HepG2 (cell line): Measurements from ENCODE around the gene PCGF3. TPM values are rescaled to one million over a fixed set of nuclear protein-coding genes. Genes with fewer than 3 reads are reported as not detected.

ENCODE experiments used
- ATAC-seq: fragments of 200-7000 bp; cut with Tn5 transposase; 3 replicates; pipeline ENCODE4 v1.9.1; 2020; ENCODE audit warnings: mild to moderate bottlenecking, moderate library complexity
- BruUV-seq: library from RNA; stranded (reverse); fragments of 400-500 nt; replicated peaks from 2 replicates; lab custom pipeline; 2021; lab: Mats Ljungman, UMichigan
- CTCF ChIA-PET: fragments of 300-600 bp; formaldehyde crosslinking; extraction: SDS; loops from one replicate; lab custom pipeline; 2021; ENCODE audit warnings: low total read pairs, inconsistent platforms, low intra/inter-chr PET ratio; lab: Yijun Ruan, JAX
- POLR2A ChIA-PET: fragments of 350-600 bp; sonication (Branson Sonifier 250); formaldehyde crosslinking; loops from one replicate; lab custom pipeline; 2020; ENCODE audit warnings: antibody characterized with exemption, inconsistent platforms; lab: Yijun Ruan, JAX
- DNase-seq: peaks from one replicate; pipeline ENCODE4 v3.0.0-alpha.2; 2015; ENCODE audit warnings: low spot score
- FAIRE-seq: peaks from 3 replicates; lab custom pipeline; 2011; peaks lifted over from hg19 to GRCh38; lab: Jason Lieb, UNC
- H2AFZ ChIP-seq: one replicate; pipeline ENCODE4 v1.6.1; 2011; ENCODE audit warnings: low read length, inconsistent platforms
- H3K27ac ChIP-seq: fragments of 300-600 bp; 3 replicates; pipeline ENCODE4 v1.8.0; 2011; ENCODE audit warnings: mixed run types, mild to moderate bottlenecking, mixed read lengths, low read length, inconsistent platforms; ENCODE audit not compliant: insufficient read depth; ENCODE audit errors: extremely low read length
- H3K27me3 ChIP-seq, 2 experiments: fragments of 200-600 bp in 1 of 2; 2 replicates in 1 of 2; 3 replicates in 1 of 2; pipeline versions ENCODE4 v1.6.0 to v1.8.0; 2011; ENCODE audit warnings: low read length in 2 of 2, mild to moderate bottlenecking in 2 of 2, moderate library complexity in 2 of 2, inconsistent platforms in 1 of 2; ENCODE audit not compliant: insufficient read depth in 2 of 2, control insufficient read depth in 1 of 2
- H3K36me3 ChIP-seq, 2 experiments: fragments of 200-600 bp in 1 of 2; replicated peaks in 1 of 2; 2 replicates in 1 of 2; 3 replicates in 1 of 2; pipeline versions ENCODE4 v1.5.1 to v1.8.0; 2011; ENCODE audit warnings: low read length in 2 of 2, inconsistent platforms in 1 of 2; ENCODE audit not compliant: insufficient read depth in 2 of 2, control insufficient read depth in 1 of 2
- H3K4me1 ChIP-seq: 2 replicates; pipeline ENCODE4 v1.5.1; 2012; ENCODE audit warnings: low read length, inconsistent platforms; ENCODE audit not compliant: insufficient read depth
- H3K4me2 ChIP-seq: 2 replicates; pipeline ENCODE4 v1.6.0; 2011; ENCODE audit warnings: low read depth, low read length, inconsistent platforms
- H3K4me3 ChIP-seq, 3 experiments: fragments of 200-600 bp in 1 of 3; sonication (generic), shearing (Covaris generic) in 1 of 3; replicated peaks in 1 of 3; 2 replicates each; pipeline ENCODE4 v1.5.1; 2011 to 2016; ENCODE audit warnings: low read length in 3 of 3, inconsistent platforms in 2 of 3, low read depth in 2 of 3, mild to moderate bottlenecking in 2 of 3, control low read depth in 1 of 3, mixed read lengths in 1 of 3; ENCODE audit not compliant: insufficient read depth in 1 of 3
- H3K79me2 ChIP-seq: one replicate; pipeline ENCODE4 v1.6.1; 2011; ENCODE audit warnings: low read length, inconsistent platforms; ENCODE audit not compliant: insufficient read depth
- H3K9ac ChIP-seq: 2 replicates; pipeline ENCODE4 v1.6.0; 2011; ENCODE audit warnings: mild to moderate bottlenecking, low read depth, low read length, inconsistent platforms; ENCODE audit not compliant: insufficient read depth
- H3K9me3 ChIP-seq: 2 replicates; pipeline ENCODE4 v1.5.1; 2012; ENCODE audit warnings: mild to moderate bottlenecking, low read length
- H4K20me1 ChIP-seq: 2 replicates; pipeline ENCODE4 v1.6.0; 2011; ENCODE audit warnings: inconsistent platforms, mild to moderate bottlenecking, low read length, moderate library complexity; ENCODE audit not compliant: insufficient read depth
- AGO1 ChIP-seq: fragments of 200-400 bp; formaldehyde crosslinking; IDR thresholded peaks from 2 replicates; pipeline ENCODE4 v1.6.1; 2017; ENCODE audit warnings: mild to moderate bottlenecking, low read depth, low read length, moderate library complexity; ENCODE audit not compliant: poor library complexity, severe bottlenecking
- AGO2 ChIP-seq: fragments of 200-400 bp; formaldehyde crosslinking; optimal IDR thresholded peaks from 2 replicates; pipeline ENCODE3; 2017; ENCODE audit warnings: mild to moderate bottlenecking, low read depth, low read length, moderate library complexity
- ATRX ChIP-seq: sonication (generic); formaldehyde crosslinking; IDR thresholded peaks from 2 replicates; pipeline ENCODE4 v1.4.0; 2020; ENCODE audit warnings: missing genetic modification reagents, borderline replicate concordance
- CCAR2 ChIP-seq: fragments of 200-400 bp; formaldehyde crosslinking; optimal IDR thresholded peaks from 2 replicates; pipeline ENCODE3; 2018; ENCODE audit warnings: low read depth, mild to moderate bottlenecking, low read length, moderate library complexity
- POLR2A ChIP-seq, 2 experiments: IDR thresholded peaks; 2 replicates each; pipeline ENCODE4 v1.6.1; 2011; ENCODE audit warnings: low read depth in 2 of 2, low read length in 2 of 2, mild to moderate bottlenecking in 1 of 2, moderate library complexity in 1 of 2; ENCODE audit not compliant: insufficient read depth in 1 of 2
- POLR2AphosphoS5 ChIP-seq: IDR thresholded peaks from 2 replicates; pipeline ENCODE4 v1.6.1; 2012; ENCODE audit warnings: low read depth, low read length
- POLR2G ChIP-seq: fragments of 200-400 bp; formaldehyde crosslinking; IDR thresholded peaks from 2 replicates; pipeline ENCODE4 v1.6.1; 2018; ENCODE audit warnings: mild to moderate bottlenecking, low read depth, low read length, moderate library complexity
- RBM22 ChIP-seq: fragments of 200-400 bp; formaldehyde crosslinking; optimal IDR thresholded peaks from 2 replicates; pipeline ENCODE3; 2017; ENCODE audit warnings: mild to moderate bottlenecking, low read length, moderate library complexity
- SP2 ChIP-seq: sonication (generic); formaldehyde crosslinking; IDR thresholded peaks from 2 replicates; pipeline ENCODE4 v1.5.1; 2020; ENCODE audit warnings: mild to moderate bottlenecking, missing genetic modification reagents
- SSRP1 ChIP-seq: IDR thresholded peaks from 2 replicates; pipeline ENCODE4 v1.6.1; 2016; ENCODE audit warnings: control low read depth
- ZNF10 ChIP-seq: sonication (generic); formaldehyde crosslinking; IDR thresholded peaks from 2 replicates; pipeline ENCODE4 v1.4.0; 2020; ENCODE audit warnings: mild to moderate bottlenecking, low read depth, missing genetic modification reagents, borderline replicate concordance
- ZNF263 ChIP-seq: sonication (generic); formaldehyde crosslinking; IDR thresholded peaks from 2 replicates; pipeline ENCODE4 v1.4.0; 2020; ENCODE audit warnings: missing genetic modification reagents
- ZNF326 ChIP-seq: sonication (generic); formaldehyde crosslinking; IDR thresholded peaks from 2 replicates; pipeline ENCODE4 v1.4.0; 2020; ENCODE audit warnings: missing genetic modification reagents, borderline replicate concordance
- ZNF382 ChIP-seq: sonication (generic); formaldehyde crosslinking; IDR thresholded peaks from 2 replicates; pipeline ENCODE4 v1.5.0; 2020; ENCODE audit warnings: missing genetic modification reagents, mild to moderate bottlenecking, borderline replicate concordance
- WGBS: methylation state at CpG from one replicate; pipeline ENCODE4 v1.1.6; 2017; ENCODE audit warnings: low lambda C conversion rate; 5-methylcytosine and 5-hydroxymethylcytosine counted together
- in situ Hi-C: cut with HindIII; loops from 2 replicates; pipeline ENCODE4 v1.10.0; 2017; ENCODE audit warnings: low pct_unique_long_range_greater_than_20kb; ENCODE audit not compliant: extremely low pct_ligation_motif_present
- intact Hi-C: fragments of 100-400 bp; cut with micrococcal nuclease; formaldehyde crosslinking; loops from one replicate; pipeline ENCODE4 v1.10.0; 2022; ENCODE audit not compliant: unreplicated experiment
- polyA plus RNA-seq, 8 experiments: library from polyadenylated mRNA; depleted of rRNA in 3 of 8; stranded (reverse) in 7 of 8; unstranded in 1 of 8; fragments of >200 nt; fragmentation: Illumina TruSeq in 4 of 8; extraction: Trizol in 4 of 8; gene quantifications; 2 replicates each; pipeline versions ENCODE4 v1.2.1 to v1.2.3, GENCODE V29; 2011 to 2016; ENCODE audit warnings: low read depth in 4 of 8, missing spikeins in 1 of 8, mixed read lengths in 1 of 8; ENCODE audit not compliant: insufficient read depth in 1 of 8
- total RNA-seq, 5 experiments: library from RNA; depleted of rRNA; stranded (reverse); fragments of >200 nt; fragmentation: Illumina TruSeq; extraction: Trizol; gene quantifications; 2 replicates each; pipeline ENCODE4 v1.2.3, GENCODE V29; 2016; ENCODE audit warnings: low read depth in 1 of 5
- TF ChIP-seq, protein P1 (sequence below): sonication (generic); formaldehyde crosslinking; IDR thresholded peaks from 2 replicates; pipeline ENCODE4 v1.4.0; 2020; ENCODE audit warnings: missing genetic modification reagents
- TF ChIP-seq, protein P2 (sequence below): sonication (generic); formaldehyde crosslinking; IDR thresholded peaks from 2 replicates; pipeline ENCODE4 v1.9.0; 2022; ENCODE audit warnings: missing genetic modification reagents, mild to moderate bottlenecking, borderline replicate concordance

The PCGF3 gene
- total and polyA plus RNA-seq, 2 of the 13 experiments (the other 11 are each of a cell fraction or from before 2014, with no cell fraction given), result 28.6 to 66.2 TPM

DNA sequence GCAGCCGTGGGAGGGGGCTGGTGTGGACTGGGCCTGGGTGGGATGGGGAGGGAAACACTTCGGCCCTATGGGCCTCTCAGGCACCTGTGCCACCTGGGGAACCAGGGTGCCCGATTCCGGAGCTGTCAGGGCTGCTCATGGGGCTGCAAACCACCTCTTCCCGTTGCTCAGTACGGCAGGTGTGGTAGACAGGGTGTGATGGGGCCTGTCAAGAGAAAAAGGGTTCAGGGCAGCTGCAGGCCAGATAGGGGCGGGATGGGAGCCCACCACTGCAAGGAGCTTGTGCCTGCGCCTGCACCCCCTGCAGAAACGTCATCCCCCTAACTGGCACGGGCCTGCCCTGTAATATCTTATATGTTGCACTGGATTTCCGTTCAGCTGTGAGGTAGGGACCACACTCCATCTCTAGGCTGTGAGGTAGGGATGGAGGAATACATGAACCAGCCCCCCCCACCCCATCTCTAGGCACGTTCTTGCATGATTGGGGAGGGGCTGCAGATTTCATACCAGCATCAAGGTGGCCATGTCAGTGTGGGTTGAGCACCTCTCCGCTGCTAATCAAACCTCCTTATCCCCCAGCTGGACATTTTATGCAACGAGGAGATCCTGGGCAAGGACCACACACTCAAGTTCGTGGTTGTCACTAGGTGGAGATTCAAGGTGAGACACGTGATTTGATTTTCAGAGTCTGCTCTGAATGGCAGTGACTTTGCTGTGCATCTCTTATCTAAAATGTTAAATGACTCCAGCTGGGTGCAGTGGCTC, 59.0 kb downstream of the PCGF3 start:
- peak; percentile 3; the same call in 2 of the 3 replicates for ATAC-seq

More for the DNA sequence above, 59.0 kb downstream of the PCGF3 start:
- H2AFZ ChIP-seq, result no peak overlapping the region
- no peak overlapping the region for H3K27ac ChIP-seq
- no peak overlapping the region for H3K4me3 ChIP-seq
- ChIA-PET POLR2A (interaction anchor here (1.5 kb wide), 1 partner anchor 10 kb away, joined by 5 read pairs; no protein-coding TSS in a partner anchor), CTCF (no interaction called here)
- peaks cover 19 to 71% of the 10 kb centered on the region in 2 experiments for H3K36me3 ChIP-seq
- TF ChIP-seq POLR2AphosphoS5 (peak; percentile 20; the same call in 1 of the 2 replicates), SSRP1 (CRISPR knock-in tag) (peak; percentile 82; the same call in 1 of the 2 replicates), ZNF263 (CRISPR knock-in tag) (no peak), POLR2A (IDR thresholded peaks at IDR 0.05; ENCODE audit: insufficient read depth in 1 of 2, low read depth in 2 of 2, low read length in 2 of 2) (peak; percentile 24 to 58; a peak in 3 of 4 replicates), RBM22 (peak; percentile 89), AGO1 (peak; percentile 95), POLR2G (peak; percentile 14; the same call in 1 of the 2 replicates), ZNF382 (CRISPR knock-in tag) (no peak), CCAR2 (no peak), AGO2 (peak; percentile 97), ATRX (no peak), ZNF10 (CRISPR knock-in tag) (peak; percentile 98), SP2 (CRISPR knock-in tag) (0 out of 2 replicates have a peak, but pooled peaks have one; percentile 32), ZNF326 (peak; percentile 25; the same call in 1 of the 2 replicates)
- TF ChIP-seq, protein P1, sequence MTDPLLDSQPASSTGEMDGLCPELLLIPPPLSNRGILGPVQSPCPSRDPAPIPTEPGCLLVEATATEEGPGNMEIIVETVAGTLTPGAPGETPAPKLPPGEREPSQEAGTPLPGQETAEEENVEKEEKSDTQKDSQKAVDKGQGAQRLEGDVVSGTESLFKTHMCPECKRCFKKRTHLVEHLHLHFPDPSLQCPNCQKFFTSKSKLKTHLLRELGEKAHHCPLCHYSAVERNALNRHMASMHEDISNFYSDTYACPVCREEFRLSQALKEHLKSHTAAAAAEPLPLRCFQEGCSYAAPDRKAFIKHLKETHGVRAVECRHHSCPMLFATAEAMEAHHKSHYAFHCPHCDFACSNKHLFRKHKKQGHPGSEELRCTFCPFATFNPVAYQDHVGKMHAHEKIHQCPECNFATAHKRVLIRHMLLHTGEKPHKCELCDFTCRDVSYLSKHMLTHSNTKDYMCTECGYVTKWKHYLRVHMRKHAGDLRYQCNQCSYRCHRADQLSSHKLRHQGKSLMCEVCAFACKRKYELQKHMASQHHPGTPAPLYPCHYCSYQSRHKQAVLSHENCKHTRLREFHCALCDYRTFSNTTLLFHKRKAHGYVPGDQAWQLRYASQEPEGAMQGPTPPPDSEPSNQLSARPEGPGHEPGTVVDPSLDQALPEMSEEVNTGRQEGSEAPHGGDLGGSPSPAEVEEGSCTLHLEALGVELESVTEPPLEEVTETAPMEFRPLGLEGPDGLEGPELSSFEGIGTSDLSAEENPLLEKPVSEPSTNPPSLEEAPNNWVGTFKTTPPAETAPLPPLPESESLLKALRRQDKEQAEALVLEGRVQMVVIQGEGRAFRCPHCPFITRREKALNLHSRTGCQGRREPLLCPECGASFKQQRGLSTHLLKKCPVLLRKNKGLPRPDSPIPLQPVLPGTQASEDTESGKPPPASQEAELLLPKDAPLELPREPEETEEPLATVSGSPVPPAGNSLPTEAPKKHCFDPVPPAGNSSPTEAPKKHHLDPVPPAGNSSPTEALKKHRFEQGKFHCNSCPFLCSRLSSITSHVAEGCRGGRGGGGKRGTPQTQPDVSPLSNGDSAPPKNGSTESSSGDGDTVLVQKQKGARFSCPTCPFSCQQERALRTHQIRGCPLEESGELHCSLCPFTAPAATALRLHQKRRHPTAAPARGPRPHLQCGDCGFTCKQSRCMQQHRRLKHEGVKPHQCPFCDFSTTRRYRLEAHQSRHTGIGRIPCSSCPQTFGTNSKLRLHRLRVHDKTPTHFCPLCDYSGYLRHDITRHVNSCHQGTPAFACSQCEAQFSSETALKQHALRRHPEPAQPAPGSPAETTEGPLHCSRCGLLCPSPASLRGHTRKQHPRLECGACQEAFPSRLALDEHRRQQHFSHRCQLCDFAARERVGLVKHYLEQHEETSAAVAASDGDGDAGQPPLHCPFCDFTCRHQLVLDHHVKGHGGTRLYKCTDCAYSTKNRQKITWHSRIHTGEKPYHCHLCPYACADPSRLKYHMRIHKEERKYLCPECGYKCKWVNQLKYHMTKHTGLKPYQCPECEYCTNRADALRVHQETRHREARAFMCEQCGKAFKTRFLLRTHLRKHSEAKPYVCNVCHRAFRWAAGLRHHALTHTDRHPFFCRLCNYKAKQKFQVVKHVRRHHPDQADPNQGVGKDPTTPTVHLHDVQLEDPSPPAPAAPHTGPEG (CRISPR knock-in tag), result 0 out of 2 replicates have a peak, but pooled peaks have one; percentile 23
- TF ChIP-seq, protein P2, sequence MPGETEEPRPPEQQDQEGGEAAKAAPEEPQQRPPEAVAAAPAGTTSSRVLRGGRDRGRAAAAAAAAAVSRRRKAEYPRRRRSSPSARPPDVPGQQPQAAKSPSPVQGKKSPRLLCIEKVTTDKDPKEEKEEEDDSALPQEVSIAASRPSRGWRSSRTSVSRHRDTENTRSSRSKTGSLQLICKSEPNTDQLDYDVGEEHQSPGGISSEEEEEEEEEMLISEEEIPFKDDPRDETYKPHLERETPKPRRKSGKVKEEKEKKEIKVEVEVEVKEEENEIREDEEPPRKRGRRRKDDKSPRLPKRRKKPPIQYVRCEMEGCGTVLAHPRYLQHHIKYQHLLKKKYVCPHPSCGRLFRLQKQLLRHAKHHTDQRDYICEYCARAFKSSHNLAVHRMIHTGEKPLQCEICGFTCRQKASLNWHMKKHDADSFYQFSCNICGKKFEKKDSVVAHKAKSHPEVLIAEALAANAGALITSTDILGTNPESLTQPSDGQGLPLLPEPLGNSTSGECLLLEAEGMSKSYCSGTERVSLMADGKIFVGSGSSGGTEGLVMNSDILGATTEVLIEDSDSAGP (CRISPR knock-in tag), result peak; percentile 6; the same call in 1 of the 2 replicates
- no peaks in the 10 kb centered on the region for H3K27me3 ChIP-seq
- peaks cover 2% of the 10 kb centered on the region for H3K79me2 ChIP-seq
- H3K4me1 ChIP-seq, result peaks cover 10% of the 10 kb centered on the region
- BruUV-seq, result no TSS peak
- 95% methylated on average over 13 of the region's 16 CpGs for WGBS
- H3K9me3 ChIP-seq, result no peaks in the 10 kb centered on the region
- no peak for FAIRE-seq
- peaks cover 19% of the 10 kb centered on the region for H4K20me1 ChIP-seq
- DNase-seq, result no peak
- in situ Hi-C loops (no loop called here), intact Hi-C loops (no loop called here)
- H3K4me2 ChIP-seq, result no peak overlapping the region
- H3K9ac ChIP-seq, result no peak overlapping the region
